Ascending aorta (tissue), 2 donors: ENCODE data around the gene FMN2. TPM values are rescaled to one million over a fixed set of nuclear protein-coding genes. Genes with fewer than 3 reads are reported as not detected.

Source experiments
- DNase-seq, 2 donors: peaks; one replicate each; pipeline ENCODE4 v3.0.0-alpha.2; 2019; ENCODE audit warnings: low spot score in 2 of 2
- H3K27ac ChIP-seq, 2 donors: fragments of 200-600 bp; sonication (generic); one replicate each; pipeline ENCODE4 v1.5.1; 2016 to 2017; ENCODE audit warnings: mild to moderate bottlenecking in 1 of 2
- H3K27me3 ChIP-seq: fragments of 200-600 bp; sonication (generic); one replicate; pipeline ENCODE4 v1.5.1; 2017
- H3K36me3 ChIP-seq, 2 donors: fragments of 200-600 bp; sonication (generic); one replicate each; pipeline ENCODE4 v1.5.1; 2016
- H3K4me1 ChIP-seq, 2 donors: fragments of 200-600 bp; sonication (generic); one replicate each; pipeline ENCODE4 v1.5.1; 2016 to 2017; ENCODE audit warnings: mild to moderate bottlenecking in 1 of 2
- H3K4me3 ChIP-seq, 2 donors: fragments of 200-600 bp; sonication (generic); one replicate each; pipeline ENCODE4 v1.5.1; 2016 to 2017; ENCODE audit warnings: mild to moderate bottlenecking in 1 of 2
- H3K9me3 ChIP-seq, 2 donors: fragments of 200-600 bp; sonication (generic); one replicate each; pipeline ENCODE4 v1.5.1; 2016
- CTCF ChIP-seq, 3 experiments: fragments of 200-600 bp in 2 of 3; fragments of 450-650 bp in 1 of 3; sonication (generic) in 2 of 3; IDR thresholded peaks; one replicate each; pipeline ENCODE4 v1.5.1; 2016 to 2019; ENCODE audit warnings: antibody characterized with exemption in 3 of 3, mild to moderate bottlenecking in 1 of 3, moderate library complexity in 1 of 3
- intact Hi-C: fragments of 100-400 bp; cut with DNase I; formaldehyde crosslinking; loops from one replicate; pipeline ENCODE4 v1.15.1; 2023
- total RNA-seq: library from RNA; depleted of rRNA; stranded (reverse); fragments of >200 nt; gene quantifications from one replicate; pipeline ENCODE4 v1.1.0, GENCODE V29; 2016

The FMN2 gene
- total RNA-seq, 1 donor from 2014 or later: not detected

- no peak for DNase-seq
- no peak for TF ChIP-seq CTCF (IDR thresholded peaks at IDR 0.05)
- no peaks in the 10 kb centered on the region for H3K27me3 ChIP-seq
- H3K36me3 ChIP-seq: no peaks in the 10 kb centered on the region
- no peak overlapping the region for H3K4me3 ChIP-seq
- H3K27ac ChIP-seq: no peak overlapping the region
- no peaks in the 10 kb centered on the region for H3K4me1 ChIP-seq
- H3K9me3 ChIP-seq: no peaks in the 10 kb centered on the region
- intact Hi-C loops: no loop called here
Observed at GRCh38 chr1:240234485-240235210, 143.0 kb downstream of the FMN2 start.

- no peak for TF ChIP-seq CTCF (IDR thresholded peaks at IDR 0.05)
- H3K27me3 ChIP-seq: no peaks in the 10 kb centered on the region
- no peak for DNase-seq
- intact Hi-C loops: no loop called here
- H3K4me3 ChIP-seq: no peak overlapping the region
- no peak overlapping the region for H3K27ac ChIP-seq
- H3K4me1 ChIP-seq: no peaks in the 10 kb centered on the region
- no peaks in the 10 kb centered on the region for H3K36me3 ChIP-seq
- H3K9me3 ChIP-seq: no peaks in the 10 kb centered on the region
Observed at GRCh38 chr1:240235521-240236288, 144.0 kb downstream of the FMN2 start.

GRCh38 chr1:240237305-240237721, 145.6 kb downstream of the FMN2 start:
- Histone ChIP-seq H3K4me3 (no peak overlapping the region), H3K4me1 (no peaks in the 10 kb centered on the region), H3K27me3 (no peaks in the 10 kb centered on the region), H3K36me3 (no peaks in the 10 kb centered on the region), H3K9me3 (no peaks in the 10 kb centered on the region), H3K27ac (no peak overlapping the region)
- intact Hi-C loops: no loop called here
- DNase-seq: no peak
- TF ChIP-seq CTCF (IDR thresholded peaks at IDR 0.05): no peak

GRCh38 chr1:240239309-240239708, 147.6 kb downstream of the FMN2 start:
- H3K27me3 ChIP-seq: no peaks in the 10 kb centered on the region
- H3K36me3 ChIP-seq: no peaks in the 10 kb centered on the region
- no peak for DNase-seq
- TF ChIP-seq CTCF (IDR thresholded peaks at IDR 0.05): no peak
- H3K9me3 ChIP-seq: no peaks in the 10 kb centered on the region
- no peak overlapping the region for H3K4me3 ChIP-seq
- no peaks in the 10 kb centered on the region for H3K4me1 ChIP-seq
- intact Hi-C loops: no loop called here
- no peak overlapping the region for H3K27ac ChIP-seq

- DNase-seq: no peak
- intact Hi-C loops: no loop called here
- H3K4me3 ChIP-seq: no peak overlapping the region
- no peak for TF ChIP-seq CTCF (IDR thresholded peaks at IDR 0.05)
- H3K27ac ChIP-seq: no peak overlapping the region
- no peaks in the 10 kb centered on the region for H3K27me3 ChIP-seq
- no peaks in the 10 kb centered on the region for H3K36me3 ChIP-seq
- no peaks in the 10 kb centered on the region for H3K9me3 ChIP-seq
- H3K4me1 ChIP-seq: no peaks in the 10 kb centered on the region
Observed at GRCh38 chr1:240241278-240241677, 149.6 kb downstream of the FMN2 start.
